HT1080 (cell line): ENCODE data around the gene KRR1. TPM values are rescaled to one million over a fixed set of nuclear protein-coding genes. Genes with fewer than 3 reads are reported as not detected.
"Not testable (repeated sequence)": the region's sequence is repeated elsewhere in the genome, so short reads cannot be mapped to it uniquely, and the experiment has no call there.

Source experiments
- DNase-seq: peaks from one replicate; pipeline ENCODE4 v3.0.0-alpha.2; 2015; ENCODE audit warnings: low read depth
- total RNA-seq: library from RNA; depleted of rRNA; stranded (reverse); fragments of >200 nt; shearing (Covaris generic); gene quantifications from 2 replicates; pipeline ENCODE4 v1.2.3, GENCODE V29; 2014

Gene KRR1
- total RNA-seq, 1 experiment from 2014 or later = 107 TPM

DNA sequence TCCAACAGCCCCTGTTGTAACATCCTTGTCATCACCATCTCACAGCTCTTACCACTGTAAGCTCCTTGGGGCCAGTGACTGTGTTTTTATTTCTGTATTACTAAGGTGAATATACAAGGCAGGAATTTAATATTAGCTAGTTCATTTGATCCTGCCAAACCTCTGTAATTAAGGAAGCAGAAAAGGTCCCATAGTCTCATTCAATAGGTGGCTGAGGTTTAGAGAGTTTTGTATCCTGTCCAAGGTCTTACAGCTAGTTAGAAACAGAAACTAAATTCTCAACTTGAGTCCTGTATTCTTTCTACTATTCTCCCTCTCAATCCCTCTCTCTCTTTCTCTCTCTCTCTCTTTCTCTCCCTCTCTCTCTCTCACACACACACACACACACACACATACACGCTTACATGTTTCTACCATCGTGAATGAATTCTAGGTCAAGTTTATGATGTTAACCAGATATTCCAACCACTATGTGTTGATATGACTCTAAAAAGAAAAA, 31.4 kb downstream of the KRR1 start:
- no peak for DNase-seq

DNA sequence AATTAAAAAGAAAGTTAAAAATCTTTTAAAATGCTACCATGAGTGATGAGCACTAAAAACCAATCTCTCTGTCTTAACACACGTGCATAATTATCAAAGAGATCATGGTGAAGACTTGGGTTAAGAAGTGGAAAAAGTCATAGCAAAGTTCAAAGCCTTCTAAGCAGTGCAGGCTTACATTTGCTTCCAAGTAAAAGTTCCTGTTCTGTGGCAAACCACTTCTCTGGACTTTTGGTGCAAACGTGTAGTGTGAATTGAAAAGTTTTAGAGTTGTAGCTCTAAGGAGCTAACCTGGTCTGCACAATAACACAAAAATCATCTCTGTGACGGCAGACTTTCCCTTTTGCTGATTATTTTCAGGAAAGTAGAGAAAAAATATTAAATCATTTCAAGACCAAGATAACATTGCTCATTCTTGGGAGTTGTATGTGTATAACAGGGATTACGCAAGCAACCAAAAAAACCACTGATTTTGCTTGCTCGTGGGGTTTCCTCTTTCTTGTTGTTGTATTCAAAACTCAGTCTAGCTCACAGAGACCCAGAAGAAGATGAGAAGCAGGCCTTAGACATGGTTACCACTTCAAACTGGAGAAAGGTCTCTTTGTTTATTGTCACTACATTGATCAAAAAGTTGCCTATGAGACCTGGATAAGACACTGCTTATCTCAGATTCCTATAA, 33.2 kb downstream of the KRR1 start:
- DNase-seq = peak; percentile 31

DNA sequence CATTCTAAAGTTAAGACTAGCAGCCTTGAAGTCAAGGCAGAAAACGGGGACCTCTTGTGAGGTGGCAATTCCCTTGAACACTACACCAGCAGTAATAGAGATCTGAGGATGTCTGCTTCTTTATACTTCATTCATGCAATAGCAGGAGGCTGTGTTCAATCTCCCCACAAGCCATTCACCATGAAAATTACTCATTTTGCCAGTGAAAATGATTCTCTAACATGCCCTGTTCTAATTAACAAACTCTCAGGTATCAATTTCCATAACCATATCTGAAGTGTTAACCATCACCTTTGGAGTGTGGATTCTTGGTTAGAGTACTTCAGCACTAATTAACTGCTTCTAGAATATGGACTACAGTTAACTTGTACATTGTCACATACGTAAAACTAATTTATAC, 34.3 kb downstream of the KRR1 start:
- no peak for DNase-seq

DNA sequence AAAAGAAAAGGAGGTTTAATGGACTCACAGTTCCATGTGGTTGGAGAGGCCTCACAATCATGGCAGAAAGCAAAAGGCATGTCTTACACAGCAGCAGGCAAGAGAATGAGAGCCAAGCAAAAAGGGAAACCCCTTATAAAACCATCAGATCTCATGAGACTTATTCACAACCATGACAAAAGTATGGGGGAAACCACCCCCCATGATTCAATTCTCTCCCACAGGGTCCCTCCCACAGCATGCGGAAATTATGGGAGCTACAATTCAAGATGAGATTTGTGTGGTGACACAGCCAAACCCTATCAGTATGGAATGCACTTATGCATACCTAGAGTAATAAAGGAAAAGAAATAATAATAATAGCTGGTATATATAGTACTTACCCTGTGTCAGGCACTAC, 35.3 kb downstream of the KRR1 start:
- DNase-seq = no peak

DNA sequence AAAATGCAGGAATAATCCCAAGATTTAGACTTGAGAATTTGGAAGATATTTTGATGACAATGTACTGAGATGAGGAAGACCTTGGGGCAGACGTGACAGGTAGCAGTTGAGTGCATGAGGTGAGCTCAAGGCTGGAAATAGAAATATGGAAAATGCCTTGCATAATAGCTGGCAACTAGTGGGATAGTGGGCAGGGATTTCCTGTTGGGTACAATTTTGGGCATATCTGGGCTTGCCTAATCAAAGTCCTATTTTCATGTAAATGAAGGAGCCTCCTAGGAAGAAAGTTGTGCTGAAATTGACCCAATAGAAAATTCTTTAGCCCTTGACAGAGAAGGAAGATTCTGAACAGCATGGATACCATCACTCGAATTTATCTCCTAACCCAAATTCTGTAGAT, 37.3 kb downstream of the KRR1 start:
- DNase-seq = no peak

DNA sequence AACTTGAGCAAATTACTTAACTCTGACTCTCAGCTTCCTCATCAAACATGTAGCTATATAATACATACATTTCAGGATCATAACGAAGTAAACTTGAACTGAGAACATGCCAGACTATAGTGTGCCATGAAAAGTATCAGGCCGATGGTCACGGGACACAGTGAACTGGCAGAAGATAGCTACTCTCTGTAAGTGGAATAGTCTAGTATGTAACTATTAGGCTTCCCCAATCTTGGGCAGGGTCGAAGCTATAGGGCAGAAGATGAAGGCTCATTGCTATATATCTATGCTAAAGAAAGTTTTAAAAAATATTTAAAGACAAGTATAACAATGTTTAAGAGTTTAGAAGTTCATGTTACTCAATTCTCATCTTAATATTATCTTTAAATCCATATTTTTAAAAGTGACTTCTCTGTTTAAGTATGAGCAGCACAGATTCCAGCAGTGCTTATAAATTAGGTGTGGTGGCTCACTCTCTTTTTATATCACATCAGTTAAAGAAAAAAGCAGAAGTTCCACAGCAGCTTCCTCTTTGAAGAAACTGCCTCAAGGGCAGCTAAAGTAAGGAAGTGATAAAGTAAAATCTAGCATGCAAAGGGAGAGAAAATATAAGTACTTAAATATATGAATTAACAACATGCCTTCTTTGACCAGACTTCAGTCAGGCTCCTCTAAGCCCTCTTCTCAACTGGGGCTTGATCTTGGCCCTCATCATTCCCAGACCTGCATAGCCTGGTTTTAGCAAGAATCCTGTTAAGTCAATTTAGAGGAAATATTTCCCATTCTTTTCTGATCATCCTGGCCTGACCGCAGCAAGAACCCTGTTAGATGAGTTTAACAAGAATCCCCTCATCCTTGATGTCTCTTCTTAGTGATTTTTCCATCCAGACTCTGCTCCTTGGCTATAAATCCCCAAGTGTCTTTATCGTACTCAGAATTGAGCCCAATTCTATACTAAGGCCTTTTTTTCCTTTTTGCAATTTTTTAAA, 39.2 kb downstream of the KRR1 start:
- no peak for DNase-seq

DNA sequence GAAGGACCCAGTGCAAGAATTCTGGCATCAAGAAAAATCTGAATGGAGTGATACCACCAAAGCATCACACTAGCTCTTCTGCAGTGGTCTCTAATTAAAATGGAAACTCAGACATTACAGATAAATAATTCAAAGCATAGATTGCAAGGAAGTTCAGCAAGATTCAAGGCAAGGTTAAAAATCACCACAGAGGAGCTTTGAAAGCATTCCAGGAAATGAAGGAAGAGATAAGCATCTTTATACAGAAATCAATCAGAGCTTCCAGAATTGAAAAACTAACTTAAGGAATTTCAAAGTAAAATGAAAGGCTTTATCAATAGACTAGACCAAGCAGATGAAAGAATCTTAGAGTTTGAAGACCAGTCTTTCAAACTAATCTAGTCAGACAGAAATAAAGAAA, 51.2 kb downstream of the KRR1 start:
- DNase-seq = no peak

DNA sequence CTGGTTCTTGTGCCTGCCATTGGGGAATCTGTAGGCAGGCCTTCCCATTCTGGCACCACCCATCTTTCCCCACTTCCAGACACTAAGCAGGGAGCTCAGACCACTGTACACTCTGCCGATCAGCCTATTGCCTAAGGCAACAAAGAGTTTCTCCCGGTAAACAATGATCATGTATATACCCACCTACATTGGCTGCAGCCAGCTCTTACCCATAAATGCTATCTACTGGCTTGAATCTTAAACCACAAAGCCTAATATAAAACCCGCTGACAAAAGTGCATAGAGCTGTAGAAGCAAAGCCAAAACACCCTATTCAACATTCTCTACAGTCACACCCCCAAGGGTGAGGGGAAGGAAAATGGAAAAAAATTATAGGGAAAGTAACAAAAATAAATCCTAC, 51.7 kb downstream of the KRR1 start:
- DNase-seq = no peak

DNA sequence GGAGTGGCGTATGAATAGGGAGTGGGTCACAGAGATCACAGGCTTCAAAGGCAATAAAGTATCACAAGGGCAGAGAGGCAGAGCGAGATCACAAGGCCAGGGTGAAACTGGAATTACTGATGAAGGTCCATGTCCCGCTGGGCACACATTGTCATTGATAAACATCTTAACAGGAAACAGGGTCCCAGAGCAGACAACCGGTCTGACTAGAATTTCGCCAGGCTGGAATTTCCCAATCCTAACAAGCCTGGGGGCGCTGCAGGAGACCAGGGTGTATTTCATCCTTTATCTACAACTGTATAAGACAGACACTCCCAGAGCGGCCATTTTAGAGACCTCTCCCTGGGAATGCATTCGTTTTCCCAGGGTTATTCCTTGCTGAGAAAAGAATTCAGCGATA, 53.5 kb downstream of the KRR1 start:
- DNase-seq = not testable (repeated sequence)

DNA sequence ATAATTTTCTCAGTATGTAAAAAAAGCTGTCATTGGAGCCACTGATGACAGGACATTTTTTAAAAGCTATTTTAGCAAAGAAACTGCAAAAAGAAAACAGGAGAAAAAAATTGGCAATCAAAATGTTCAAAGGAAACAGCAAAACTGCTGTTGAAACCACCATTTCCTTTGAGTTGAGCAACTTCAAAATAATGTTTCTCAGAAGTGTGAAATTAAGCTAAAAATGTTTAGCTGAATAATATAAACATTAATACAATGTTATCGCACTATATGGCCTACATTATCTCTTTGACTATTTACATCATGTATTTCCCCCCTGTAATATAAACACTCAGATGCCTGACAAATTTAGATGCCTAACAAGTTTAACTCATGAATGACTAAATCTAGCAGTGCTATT, 54.2 kb downstream of the KRR1 start:
- no peak for DNase-seq

DNA sequence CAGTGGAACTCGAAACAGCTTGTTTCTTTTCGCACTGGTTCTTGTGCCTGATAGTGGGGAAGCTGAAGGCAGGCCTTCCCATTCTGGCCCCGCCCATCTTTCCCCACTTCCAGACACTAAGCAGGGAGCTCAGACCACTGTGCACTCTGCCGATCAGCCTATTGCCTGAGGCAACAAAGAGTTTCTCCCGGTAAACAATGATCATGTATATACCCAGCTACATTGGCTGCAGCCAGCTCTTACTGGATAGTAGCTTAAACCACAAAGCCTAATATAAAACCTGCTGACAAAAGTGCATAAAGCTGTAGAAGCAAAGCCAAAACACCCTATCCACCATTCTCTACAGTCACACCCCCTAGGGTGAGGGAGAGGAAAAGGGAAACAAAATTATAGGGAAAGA, 55.6 kb downstream of the KRR1 start:
- DNase-seq = no peak

DNA sequence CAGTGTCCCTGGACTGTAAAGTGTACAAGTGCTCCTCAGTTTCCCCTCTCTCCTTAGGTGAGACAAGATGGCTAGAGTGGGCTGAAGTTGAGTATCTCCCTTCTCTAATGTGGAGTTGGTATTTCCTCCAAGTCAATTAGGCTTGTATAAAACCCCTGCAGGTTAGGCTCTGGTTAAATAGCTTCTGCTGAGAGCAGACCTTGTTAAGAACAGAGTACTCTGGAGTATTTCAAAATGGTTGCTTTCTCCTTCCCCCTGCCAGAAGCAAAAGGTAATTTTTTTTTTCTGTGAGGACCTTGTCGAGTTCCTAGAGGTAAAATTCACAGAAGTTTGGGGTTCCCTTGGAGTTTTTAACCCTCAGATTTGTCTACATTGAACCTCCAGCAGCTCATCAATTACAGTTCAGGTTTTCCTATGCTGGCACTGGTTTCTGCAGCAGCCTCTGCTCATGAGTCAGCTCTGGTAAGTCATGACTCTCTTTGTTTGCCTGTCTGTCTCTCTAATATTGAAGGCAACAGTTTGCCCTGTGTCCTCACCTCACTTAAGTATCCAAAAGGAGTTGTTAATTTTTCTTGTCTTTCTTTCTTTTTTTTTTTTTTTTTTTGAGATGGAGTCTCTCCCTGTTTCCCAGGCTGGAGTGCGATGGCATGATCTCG, 58.6 kb downstream of the KRR1 start:
- DNase-seq = peak; percentile 61

DNA sequence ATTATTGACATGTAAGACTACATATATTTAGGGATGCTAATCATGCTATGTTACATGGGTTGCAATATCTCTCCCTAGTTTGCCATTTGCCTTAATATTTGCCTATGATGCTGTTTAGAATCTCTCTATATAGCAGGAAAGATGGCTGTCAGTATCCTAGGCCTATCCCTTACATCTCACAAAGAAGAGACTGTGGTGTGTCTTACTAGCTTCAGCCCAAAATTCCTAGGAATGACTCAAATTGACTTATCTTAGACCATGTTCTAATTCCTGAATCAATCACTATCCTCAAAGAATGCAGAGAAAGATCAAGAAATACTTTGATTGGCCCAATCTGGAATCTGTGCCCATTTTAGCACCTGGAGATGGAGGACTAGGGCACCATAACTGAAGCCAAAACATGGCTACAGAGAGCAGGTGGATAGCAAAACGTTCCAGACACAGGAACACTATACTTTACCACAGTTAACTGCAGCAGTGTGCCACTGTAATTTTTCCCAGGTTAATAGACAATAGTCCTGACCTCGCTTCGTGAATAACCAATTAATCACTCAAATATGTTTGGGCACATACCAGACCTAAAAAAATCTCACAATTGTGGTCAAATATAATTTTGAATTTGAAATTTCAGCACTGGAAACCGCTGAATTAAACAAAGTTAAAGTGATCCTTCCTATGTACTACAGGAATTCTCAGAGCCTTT, 63.6 kb downstream of the KRR1 start:
- DNase-seq = no peak

DNA sequence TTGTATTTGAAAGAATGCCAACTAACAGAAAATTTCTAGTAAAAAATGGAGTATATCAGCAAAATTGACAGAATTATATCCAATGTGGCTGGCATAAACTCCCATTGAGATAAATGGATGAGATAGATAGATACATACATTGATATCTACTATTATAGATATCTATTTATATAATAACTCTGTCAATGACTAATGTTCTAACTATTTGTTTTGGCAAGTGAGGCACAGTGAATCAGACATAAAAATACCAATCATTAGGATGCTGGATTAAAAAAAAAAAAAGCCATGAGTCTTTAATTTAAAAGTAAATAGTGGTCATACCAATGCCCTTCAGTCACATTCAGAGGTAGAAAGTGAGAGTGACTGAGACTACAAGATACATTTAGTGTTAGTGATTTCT, 64.6 kb downstream of the KRR1 start:
- peak; percentile 74 for DNase-seq

DNA sequence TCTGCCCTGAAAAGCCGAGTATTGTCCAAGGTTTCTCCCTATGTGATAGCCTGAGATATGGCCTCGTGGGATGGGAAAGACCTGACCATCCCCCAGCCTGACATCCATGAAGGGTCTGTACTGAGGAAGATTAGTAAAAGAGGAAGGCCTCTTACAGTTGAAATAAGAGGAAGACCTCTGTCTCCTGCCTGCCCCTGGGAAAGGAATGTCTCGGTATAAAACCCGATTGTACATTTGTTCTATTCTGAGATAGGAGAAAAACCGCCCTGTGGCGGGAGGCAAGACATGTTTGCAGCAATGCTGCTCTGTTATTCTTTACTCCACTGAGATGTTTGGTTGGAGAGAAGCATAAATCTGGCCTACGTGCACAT, 66.3 kb downstream of the KRR1 start:
- DNase-seq = not testable (repeated sequence)

DNA sequence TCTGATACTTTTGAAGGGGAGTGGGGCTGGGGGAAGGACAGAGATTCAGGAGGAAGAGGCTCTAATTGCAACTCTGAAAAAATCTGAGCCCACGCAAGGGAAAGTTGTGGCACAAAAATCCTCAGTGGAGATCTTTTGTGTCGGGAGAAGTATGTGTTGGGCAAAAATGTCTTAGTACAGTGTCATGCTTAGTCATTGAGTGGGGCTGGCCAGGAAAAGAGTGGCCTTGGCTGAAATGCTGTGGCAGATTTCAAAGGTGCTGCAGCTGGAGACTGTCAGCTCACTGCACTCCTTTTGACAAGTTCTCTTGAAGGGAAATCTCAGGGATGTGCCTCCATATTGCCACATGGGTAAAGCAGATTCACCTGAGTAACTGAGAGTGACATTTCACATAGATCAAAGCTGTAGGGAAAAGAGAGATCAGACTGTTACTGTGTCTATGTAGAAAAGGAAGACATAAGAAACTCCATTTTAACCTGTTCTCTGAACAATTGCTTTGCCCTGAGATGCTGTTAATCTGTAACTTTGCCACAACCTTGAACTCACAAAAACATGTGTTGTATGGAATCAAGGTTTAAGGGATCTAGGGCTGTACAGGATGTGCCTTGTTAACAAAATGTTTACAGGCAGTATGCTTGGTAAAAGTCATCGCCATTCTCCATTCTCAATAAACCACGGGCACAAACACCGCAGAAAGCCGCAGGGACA, 66.8 kb downstream of the KRR1 start:
- DNase-seq = peak; percentile 66

DNA sequence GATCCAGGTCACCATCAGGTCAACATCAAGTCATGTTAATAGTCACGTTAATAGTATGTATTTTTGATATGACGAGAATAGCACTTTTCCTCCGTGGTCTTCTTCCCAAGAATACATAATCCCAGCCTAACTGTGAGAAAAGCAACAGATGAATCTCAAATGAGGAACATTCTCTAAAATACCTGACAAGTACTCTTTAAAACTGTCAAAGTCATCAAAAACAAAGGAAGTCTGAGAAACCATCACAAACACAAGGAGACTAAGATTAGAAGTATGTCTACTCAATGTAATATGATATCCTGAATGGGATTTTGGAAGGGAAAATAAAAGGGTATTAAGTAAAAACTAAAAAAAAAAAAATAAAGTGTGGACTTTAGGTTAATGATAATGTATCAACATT, 67.7 kb downstream of the KRR1 start:
- DNase-seq = no peak

DNA sequence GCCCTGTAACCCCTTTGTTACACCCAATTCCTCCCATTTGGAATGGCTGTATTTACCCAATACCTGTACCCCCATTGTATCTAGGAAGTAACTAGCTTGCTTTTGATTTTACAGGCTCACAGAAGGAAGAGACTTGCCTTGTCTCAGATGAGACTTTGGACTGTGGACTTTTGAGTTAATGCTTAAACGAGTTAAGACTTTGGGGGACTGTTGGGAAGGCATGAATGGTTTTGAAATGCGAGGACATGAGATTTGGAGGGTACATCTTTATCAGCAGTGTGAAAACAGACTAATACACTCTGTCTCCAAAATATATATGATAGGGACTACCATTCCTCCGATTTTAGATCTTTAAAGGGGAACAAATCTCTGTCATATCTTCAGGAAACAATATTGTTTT, 69.0 kb downstream of the KRR1 start:
- DNase-seq = not testable (repeated sequence)

DNA sequence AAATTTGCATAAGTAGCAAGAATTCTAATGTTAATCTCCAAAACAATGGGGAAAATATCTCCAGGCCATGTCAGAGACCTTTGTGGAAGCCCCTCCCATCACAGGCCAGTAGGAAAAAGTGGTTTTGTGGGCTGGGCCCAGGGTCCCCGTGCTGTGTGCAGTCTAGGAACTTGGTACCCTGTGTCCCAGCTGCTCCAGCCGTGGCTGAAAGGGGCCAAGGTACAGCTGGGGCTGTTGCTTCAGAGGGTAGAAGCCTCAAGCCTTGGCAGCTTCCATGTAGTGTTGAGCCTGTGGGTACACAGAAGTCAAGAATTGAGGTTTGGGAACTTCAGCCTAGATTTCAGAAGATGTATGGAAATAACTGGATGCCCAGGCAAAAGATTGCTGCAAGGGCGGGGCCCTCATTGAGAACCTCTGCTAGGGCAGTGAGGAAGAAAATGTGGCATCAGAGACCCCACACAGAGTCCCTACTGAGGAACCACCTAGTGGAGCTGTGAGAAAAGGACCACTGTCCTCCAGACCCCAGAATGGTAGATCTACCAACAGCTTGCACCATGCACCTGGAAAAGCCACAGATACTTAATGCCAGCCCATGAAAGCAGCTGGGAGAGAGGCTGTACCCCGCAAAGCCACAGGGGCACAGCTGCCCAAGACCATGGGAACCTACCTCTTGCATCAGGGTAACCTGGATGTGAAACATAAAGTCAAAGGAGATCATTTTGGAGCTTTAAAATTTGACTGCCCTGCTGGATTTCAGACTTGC, 69.5 kb downstream of the KRR1 start:
- not testable (repeated sequence) for DNase-seq
